Right renal pelvis (tissue), 4 donors: ENCODE results near the gene FHDC1. TPM values are rescaled to one million over a fixed set of nuclear protein-coding genes. Genes with fewer than 3 reads are reported as not detected.

Experiments
- DNase-seq, 4 donors: peaks; one replicate each; pipeline ENCODE4 v3.0.0-alpha.2; 2013; ENCODE audit warnings: low read depth in 4 of 4, low spot score in 3 of 4, missing footprints in 1 of 4
- polyA plus RNA-seq, 4 donors: library from polyadenylated mRNA; unstranded; fragments of 120-200 nt; gene quantifications; one replicate each; pipeline ENCODE4 v1.2.1, GENCODE V29; 2013; ENCODE audit not compliant: insufficient read length in 4 of 4

The FHDC1 gene
- polyA plus RNA-seq, 4 donors = 4.4 to 5.3 (median 5.0) TPM

DNA sequence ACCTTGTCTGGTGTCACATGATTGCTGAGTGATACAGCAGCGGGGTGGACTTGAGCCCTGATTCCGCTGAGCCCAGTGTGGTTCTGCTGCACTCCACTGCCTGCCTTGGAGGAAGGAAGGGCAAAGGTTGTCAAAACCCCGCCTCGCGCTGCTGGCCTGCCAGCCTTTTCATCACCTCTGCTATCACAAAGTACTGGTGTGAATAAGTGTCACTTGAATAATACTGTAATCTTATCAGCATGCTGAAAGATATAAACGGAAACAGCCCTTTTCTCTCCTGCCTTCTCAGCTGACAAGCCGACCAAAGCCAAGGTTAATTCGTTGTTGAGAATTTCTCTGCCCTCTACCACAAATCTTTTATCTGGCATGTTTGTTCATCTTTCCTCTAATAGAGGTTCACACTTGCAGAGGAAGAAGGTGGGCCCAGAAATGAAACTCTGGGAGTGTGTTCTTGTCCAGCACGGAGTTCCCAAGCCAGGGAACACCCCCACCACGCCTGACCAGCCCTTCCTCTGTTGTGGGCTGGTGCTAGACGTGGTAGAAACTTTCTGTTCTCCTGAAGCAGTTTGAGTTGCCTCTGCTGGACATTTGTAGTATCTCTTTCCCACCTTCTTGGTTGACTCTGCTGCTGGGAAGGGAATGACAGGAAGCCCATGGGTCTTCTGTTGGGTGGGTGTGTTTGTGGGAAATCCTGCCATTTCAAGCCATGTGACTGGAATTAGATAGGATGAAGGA lies 21.5 kb downstream of the FHDC1 start:
- no peak for DNase-seq

DNA sequence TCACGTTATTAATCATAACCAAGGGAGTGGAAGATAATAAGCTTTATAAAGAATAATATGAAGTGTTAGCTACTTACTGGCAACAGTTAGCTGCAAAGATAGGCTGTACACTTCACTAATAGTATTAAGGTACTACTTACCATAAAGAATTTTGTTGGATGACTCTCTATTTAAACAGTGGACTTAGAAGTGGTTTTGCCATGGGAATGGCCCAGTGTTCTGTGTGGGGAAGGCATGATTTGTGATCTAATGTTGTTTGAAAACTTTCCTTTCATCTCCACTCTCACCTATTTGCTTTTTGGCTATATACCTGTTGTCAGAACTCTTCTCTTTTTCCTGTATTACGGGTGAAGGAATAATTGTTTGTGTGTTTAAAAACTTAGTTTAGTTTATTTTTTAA lies 23.0 kb downstream of the FHDC1 start:
- DNase-seq = no peak

DNA sequence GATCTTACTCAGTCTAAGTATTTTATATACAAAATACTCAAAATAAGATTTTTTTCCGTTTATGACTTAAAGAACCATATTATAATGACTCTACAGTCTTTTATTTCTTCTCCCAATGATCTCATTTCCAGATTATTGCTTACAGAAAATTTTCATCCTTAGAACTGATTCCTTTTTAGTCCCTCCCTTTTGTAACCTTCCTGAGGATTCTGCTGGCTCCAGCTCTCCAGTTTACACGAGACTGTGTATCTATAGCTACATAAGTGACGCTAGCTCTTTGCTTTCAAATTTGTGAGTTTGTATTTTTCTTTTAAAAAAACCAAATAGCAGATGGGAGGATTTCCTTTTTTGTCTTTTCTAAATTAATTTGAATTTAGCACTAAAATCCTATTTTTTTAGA lies 24.0 kb downstream of the FHDC1 start:
- DNase-seq = no peak

DNA sequence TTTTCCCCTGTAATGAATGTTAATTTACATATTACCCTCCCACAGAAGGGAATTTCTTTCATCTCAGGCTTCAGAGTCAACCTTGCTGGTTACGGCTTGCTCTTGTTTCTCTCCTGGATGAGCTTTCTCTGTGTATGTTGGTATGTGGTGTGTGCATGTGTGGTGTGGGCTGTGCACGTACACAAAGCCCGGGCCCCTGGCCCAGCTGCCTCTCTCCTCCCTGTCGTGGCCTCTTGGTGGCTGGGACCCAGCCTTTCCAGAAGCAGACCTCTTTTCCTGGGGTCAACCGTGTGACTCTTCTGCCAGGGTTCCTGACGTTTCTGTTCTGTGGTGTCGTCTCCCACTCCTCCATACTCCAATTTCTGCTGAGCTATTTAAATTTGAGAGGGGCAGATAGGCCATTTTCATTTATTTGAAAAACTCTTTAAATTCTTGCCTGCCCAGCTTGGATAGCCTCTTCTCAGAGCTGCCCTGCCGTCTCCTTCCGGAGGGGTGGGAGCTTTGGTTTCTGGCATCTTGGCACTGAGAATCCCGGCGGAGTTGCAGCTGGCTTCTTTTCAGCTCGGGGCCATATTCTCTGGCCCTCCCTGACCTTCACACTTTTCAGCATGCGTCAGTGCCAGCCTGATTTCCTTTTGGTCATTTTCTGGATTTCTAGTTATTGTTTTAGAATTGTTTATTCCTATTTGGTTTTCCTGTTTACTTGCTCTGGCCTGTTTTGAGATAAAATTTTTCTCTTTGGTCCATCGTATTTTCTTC lies 25.1 kb downstream of the FHDC1 start:
- no peak for DNase-seq

DNA sequence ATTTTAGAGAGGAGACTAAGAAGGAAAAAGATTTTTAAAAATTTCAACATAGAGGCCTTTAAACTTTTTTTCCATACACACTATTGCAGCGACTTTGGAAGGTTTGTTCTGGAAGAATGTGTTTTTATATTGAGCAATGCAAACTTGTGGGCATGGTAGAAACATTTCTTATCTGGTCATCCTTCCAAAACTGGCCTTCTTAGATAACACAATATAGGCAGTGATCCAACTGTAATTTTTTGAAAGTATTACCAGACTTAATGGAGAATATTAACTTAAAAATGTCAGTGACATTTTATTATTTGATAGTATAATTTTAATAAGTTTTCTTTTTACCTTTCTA lies 25.6 kb downstream of the FHDC1 start:
- DNase-seq = no peak

DNA sequence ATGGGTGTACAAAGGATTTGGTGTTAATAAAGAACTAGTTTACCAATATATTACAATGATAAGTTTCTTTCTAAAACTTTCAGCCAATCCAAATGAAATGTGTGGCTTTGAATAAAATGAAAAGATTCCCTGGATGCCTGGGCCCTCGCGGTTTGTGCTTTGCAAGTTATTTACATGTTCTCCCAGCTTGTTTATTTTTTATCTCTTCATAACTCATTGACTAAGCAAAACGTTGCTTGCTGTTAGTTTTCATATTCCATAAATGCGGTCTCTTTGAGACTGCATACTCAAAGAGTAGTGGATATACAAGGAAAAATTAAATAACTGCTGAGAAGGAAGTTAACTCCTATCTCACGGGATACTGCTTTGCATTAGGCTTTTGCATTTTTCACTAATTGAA lies 26.0 kb downstream of the FHDC1 start:
- DNase-seq = no peak

DNA sequence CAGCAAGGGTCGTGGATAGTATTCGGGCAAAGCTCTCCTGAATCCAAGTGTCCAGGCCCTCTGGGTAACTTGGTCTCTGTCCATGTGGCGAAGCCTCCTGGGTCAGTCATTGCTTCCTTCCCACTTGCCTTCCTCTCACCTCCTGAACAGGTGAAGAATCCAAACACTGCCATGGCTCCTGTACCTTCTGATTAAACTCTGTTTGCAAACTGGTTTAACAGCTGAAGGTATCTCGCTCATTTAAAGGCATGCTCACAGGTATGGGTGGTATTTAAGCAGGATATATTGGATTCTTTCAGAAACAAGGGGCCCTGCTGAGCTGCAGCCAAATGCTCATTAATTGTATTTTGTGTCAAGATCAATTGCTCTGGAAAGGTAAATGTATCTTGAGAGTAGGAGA lies 28.2 kb downstream of the FHDC1 start:
- DNase-seq = no peak

DNA sequence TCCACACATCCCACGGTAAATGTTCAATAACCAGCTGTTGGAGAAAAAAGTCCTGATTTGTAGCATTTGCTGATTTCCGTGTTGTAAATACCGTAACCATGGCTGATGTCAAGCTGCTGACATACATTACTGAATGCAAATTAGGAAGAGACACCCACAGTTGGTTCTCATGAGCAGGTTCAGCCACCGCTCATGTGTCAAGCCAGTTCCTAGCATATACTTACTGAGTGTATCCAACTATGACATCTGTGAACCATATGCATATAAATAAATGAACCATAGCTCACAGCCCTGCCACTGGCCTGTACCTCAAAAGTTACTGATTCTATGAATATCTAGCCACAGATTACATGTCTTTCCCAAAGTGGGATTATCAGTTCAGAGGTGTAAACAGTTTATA lies 29.5 kb downstream of the FHDC1 start:
- DNase-seq = no peak

DNA sequence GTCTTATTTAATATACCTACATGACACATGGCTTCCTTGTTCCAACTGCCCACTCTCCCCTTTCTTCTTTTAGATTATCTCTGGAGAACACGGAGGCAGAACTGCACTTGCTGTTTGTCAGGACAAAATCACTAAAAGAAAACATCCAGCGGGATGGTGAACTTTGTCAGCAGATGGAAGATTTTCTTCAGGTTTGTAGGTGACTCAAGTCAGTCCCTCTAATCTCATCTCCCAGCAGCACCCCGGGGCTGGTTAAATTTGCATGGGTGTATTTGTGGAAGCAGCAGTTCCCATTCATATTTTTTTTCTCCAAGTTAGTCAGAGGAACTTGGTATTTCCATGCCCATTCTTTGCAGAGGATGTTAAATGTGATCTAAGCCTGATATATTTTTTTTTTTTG lies 31.8 kb downstream of the FHDC1 start:
- DNase-seq = no peak

DNA sequence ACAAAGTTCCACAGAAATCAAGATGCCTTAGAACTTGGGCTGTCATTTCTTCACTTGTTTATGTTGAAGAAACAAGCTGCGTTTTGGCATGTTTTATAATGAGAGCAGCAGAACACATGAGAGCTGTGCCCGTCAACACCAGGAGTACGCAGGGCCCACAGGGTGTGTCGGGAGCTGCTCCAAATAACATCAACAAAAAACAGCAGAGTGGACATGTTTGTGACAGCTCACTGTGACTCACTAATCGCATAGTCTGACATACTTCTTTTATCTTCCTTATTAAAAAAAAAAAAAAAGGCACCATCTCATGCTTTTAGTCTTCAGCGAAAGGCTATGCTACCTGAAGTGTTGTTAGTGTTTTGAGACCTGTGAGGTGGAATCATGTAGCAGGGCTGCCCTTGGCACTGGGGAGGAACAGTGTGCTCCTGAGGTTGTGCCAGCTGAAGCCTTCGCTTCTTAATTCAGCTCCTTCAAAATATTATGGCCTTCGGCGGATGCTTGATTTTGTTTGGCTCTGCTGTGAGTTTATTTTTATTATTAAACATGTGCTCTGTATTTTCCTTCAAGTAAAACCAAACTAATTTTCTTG lies 32.8 kb downstream of the FHDC1 start:
- DNase-seq = no peak

DNA sequence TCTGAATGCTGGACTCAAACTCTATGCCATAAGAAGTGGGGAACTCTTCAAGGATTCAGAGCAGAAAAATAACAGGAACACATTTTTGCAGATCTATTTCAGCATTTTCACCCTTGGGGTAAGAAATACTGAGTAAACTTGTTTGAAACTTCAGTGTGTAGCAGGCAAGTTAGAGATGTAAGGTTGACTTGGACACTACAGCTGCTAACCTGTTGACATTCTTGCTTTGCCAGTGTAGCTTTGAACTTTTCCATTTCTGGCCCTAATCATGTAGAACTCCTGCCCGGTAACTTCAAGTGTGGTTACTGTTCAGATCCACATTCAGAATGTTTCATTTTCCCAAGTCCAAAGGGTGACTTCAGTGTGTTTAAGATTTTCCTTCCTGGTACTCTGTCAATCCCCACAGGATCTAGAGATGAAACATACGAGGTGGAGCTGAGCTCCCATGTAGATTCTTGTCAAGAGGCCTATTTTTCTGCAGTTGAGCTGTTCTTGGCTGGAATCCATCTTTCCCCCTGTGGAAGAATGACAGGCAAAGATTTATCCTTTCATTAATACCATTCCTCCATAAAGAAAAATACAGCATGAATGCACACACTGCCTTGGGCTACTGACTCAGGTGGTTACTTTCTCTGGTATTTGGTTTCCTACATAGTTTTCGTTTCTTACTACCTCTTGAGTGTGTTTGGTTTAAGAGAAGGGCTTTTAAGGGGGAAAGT lies 34.1 kb downstream of the FHDC1 start:
- no peak for DNase-seq

DNA sequence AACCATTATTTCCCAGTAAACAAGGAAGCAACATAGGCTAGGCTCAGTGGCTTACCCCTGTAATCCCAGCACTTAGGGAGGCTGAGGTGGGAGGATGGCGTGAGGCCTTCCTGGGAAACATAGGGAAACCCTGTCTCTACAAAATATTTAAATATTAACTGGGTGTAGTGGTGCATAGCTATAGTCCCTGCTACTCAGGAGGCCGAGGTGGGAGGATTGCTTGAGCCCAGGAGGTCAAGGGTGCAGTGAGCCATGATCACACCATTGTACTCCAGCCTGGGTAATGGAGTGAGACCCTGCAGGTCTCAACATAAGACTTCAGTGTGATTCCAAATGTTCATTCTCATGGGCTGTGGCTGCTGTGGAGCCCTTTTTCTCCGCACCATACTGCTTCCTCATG lies 34.9 kb downstream of the FHDC1 start:
- DNase-seq = no peak

DNA sequence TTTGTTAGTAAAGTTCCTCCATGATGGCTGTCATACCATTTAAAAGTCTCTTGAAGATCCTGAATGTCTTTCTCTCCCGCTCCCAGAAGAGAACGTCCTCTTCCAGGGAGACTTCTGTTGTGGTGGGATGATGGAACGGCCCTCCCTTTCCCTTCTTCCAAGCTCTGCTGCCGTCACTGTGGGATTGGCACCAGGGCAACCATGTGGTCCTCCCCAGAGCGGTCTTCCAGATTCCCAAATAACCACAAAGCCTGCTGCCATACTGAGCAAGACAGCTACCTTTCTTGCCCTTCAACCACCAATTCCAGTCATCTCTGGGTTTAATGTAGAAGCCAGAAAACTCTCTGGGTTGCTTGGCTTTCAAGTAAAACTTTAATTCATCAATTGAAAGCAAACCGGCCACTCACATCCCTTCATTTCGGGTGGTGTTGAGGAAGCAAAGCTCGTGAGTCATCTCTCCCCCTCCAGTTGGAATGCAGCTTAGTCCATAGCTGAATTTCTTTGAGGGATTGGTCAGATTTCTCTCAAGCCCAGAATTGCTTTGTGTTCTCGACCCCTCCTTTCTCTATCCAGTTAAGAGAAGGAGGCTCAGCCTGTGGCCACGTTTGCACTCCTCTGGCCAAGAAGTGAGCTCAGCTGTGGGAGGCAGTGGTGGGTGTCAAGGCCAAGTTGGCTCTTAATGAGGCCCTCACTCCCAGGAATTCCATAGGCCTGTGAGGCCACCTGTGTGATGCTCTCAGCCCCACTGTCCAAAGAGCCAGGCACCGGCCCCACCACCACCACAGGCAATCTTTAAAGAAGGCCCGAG lies 36.9 kb downstream of the FHDC1 start:
- no peak for DNase-seq

DNA sequence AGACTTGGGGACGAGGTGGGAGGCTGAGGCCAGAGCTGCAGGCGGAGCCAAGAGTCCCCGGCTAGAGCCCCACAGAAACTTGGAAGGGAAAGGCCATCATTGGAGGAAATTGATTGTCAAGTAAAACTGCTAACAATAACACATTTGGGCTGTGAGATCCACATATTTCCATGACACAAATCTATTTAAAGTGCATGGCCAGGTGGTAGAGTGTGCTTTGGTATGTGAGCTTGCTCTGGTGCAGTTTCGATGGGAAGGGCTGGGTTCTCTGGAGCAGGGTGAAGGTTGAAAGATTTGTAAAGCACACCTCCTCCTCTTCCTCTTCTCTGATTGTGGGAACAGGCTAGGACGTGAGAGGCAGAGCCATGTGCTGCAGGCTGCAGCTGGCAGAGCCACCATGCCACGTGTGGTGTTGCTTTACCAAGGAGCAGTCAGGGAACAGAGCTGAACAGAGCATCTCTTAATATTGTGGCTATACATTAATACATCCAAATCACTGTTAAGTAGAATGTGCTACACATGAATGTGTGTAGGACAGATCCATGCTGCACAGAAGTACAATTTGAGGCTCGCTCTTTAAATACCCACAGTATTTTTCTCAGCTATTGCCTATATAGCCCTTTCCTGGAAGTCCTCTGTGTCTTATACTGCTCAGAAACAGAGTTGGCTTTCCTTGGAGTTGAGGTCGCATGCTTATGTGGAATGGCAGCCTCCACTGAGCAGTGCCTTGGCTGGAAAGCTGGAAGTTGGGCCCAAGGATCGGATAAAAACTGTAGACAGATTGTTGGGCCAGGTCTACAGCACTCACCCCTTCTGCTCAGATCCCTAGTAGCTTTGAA lies 37.7 kb downstream of the FHDC1 start:
- DNase-seq = no peak

DNA sequence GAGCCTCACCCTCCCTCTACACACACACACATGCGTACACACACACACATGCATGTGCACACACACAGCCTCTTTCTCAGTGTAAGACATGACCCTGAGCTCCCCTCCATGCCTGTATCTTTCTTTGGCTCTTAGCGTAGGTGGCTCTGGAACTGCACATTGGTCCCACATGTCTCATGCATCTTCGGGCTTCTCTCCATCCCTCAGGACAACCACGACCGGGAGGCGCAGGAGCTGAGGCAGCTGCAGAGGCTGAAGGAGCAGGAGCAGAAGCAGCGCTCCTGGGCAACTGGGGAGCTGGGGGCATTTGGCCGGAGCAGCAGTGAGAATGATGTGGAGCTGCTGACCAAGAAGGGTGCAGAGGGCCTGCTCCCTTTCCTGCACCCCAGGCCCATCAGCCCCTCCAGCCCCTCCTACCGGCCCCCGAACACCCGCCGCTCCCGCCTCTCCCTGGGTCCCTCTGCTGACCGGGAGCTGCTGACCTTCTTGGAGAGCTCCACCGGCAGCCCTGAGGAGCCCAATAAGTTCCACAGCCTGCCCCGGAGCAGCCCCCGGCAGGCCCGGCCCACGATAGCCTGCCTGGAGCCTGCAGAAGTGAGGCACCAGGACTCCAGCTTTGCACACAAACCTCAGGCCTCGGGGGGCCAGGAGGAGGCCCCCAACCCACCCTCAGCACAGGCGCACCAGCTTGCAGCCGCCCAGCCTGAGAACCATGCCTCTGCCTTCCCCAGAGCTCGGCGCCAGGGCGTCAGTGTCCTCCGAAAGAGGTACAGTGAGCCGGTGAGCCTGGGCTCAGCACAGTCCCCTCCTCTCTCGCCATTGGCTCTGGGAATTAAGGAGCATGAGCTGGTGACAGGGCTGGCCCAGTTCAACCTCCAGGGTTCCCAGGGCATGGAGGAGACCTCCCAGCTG lies 38.6 kb downstream of the FHDC1 start:
- DNase-seq = no peak

DNA sequence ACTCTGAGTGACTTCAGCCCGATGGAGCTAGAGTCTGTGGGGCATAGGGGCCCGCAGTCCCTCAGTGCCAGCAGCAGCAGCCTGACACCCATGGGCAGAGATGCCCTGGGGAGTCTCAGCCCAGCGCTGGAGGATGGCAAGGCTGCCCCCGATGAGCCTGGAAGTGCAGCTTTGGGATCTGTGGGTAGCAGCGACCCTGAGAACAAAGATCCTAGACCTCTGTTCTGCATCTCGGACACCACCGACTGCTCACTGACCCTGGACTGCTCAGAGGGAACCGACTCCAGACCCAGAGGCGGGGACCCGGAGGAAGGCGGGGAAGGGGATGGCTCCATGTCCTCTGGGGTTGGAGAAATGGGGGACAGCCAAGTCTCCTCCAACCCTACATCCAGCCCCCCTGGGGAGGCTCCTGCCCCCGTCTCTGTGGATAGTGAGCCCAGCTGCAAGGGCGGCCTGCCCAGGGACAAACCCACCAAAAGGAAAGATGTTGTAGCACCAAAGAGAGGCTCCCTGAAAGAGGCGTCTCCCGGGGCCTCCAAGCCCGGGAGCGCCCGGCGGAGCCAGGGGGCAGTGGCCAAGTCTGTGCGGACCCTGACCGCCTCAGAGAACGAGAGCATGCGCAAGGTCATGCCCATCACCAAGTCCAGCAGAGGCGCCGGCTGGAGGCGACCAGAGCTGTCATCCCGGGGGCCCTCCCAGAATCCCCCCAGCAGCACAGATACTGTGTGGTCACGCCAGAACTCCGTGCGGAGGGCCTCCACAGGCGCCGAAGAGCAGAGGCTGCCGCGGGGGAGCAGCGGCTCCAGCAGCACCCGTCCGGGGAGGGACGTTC lies 39.5 kb downstream of the FHDC1 start:
- DNase-seq = no peak

DNA sequence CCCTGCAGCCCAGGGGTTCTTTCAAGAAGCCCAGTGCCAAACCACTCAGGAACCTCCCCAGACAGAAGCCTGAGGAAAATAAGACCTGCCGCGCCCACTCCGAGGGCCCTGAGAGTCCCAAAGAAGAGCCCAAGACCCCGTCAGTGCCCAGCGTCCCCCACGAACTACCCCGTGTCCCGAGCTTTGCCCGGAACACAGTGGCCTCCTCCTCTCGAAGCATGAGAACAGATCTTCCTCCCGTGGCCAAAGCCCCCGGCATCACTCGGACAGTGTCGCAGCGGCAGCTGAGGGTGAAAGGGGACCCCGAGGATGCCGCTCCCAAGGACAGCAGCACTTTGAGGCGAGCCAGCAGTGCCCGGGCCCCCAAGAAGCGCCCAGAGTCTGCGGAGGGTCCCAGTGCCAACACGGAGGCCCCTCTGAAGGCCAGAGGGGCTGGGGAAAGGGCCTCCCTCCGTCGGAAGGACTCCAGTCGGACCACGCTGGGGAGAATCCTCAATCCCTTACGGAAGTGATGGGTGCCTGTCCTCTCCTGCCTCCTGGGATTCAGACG lies 40.2 kb downstream of the FHDC1 start:
- DNase-seq = no peak
